Measurements from ENCODE around the gene WWP2. TPM values are rescaled to one million over a fixed set of nuclear protein-coding genes. Genes with fewer than 3 reads are reported as not detected.

WWP2 gene
- total and polyA plus RNA-seq, 2 donors (not counting 3 experiments of a cell fraction or from before 2014, with no cell fraction given): 17.9 to 44.9 TPM

GRCh38 chr16:69838489-69838888, 76.4 kb downstream of the WWP2 start:
- Histone ChIP-seq H3K27me3 (ENCODE audit: control insufficient read depth in 2 of 2, insufficient read depth in 2 of 2, low read length in 2 of 2) (no peaks in the 10 kb centered on the region), H3K27ac (ENCODE audit: insufficient read depth, low read depth, low read length) (no peak overlapping the region), H3K4me2 (ENCODE audit: insufficient read depth, low read length) (no peak overlapping the region), H3K36me3 (ENCODE audit: control insufficient read depth in 2 of 2, extremely low read depth in 1 of 2, insufficient read depth in 2 of 2, low read length in 2 of 2) (peaks cover 0 to 6% of the 10 kb centered on the region in 2 experiments), H3K4me3 (replicated peaks in 1 of 3; ENCODE audit: insufficient read depth in 1 of 3, low read depth in 1 of 3, low read length in 3 of 3) (no peak overlapping the region), H3K9me3 (replicated peaks; ENCODE audit: control insufficient read depth, insufficient read depth, low read length) (no peaks in the 10 kb centered on the region), H3K4me1 (ENCODE audit: control insufficient read depth, extremely low read depth, insufficient read depth, low read length) (peaks cover 5% of the 10 kb centered on the region), H3K79me2 (ENCODE audit: control insufficient read depth, insufficient read depth, low read length) (no peaks in the 10 kb centered on the region), H3K9ac (replicated peaks; ENCODE audit: extremely low read depth, insufficient read depth, low read length) (no peak overlapping the region), H2AFZ (ENCODE audit: low read depth, low read length) (no peak overlapping the region), H3K9me1 (replicated peaks; ENCODE audit: control insufficient read depth, extremely low read depth, insufficient read depth, low read length) (no peaks in the 10 kb centered on the region), H4K20me1 (replicated peaks; ENCODE audit: control insufficient read depth, extremely low read depth, insufficient read depth, low read length) (no peaks in the 10 kb centered on the region)
- POLR2A ChIA-PET: no interaction called here
- CTCF ChIA-PET: interaction anchor here (0.7 to 3.8 kb wide), 5 partner anchors 10 to 91 kb away, joined by 3 to 13 read pairs (median 4); no protein-coding TSS in a partner anchor
- dilution Hi-C loops (cut with MboI; ENCODE audit: extremely low pct_ligation_motif_present, low sequenced_read_pairs): no loop called here
- FAIRE-seq (no peak), DNase-seq (ENCODE audit: low read depth, low spot score) (peak; percentile 75)
- BruUV-seq (replicated peaks): no TSS peak
- intact Hi-C loops (cut with micrococcal nuclease): no loop called here
- TF ChIP-seq CTCF (IDR thresholded peaks at IDR 0.05; ENCODE audit: extremely low read depth in 1 of 2, insufficient read depth in 1 of 2, low read depth in 1 of 2, low read length in 2 of 2) (no peak), MAX (IDR thresholded peaks at IDR 0.05; ENCODE audit: insufficient read depth, insufficient read length) (no peak), POLR2A (IDR thresholded peaks at IDR 0.05; ENCODE audit: low read depth, low read length) (no peak), GATA2 (IDR thresholded peaks at IDR 0.05; ENCODE audit: insufficient read depth, insufficient read length, low read depth, low read length) (no peak), POLR2AphosphoS5 (IDR thresholded peaks at IDR 0.05; ENCODE audit: insufficient read depth, low read depth, low read length) (no peak), FOS (IDR thresholded peaks at IDR 0.05; ENCODE audit: borderline replicate concordance, insufficient read depth, low read length) (no peak), JUN (IDR thresholded peaks at IDR 0.05; ENCODE audit: borderline replicate concordance, insufficient read depth, insufficient read length, low read depth) (no peak), MYC (IDR thresholded peaks at IDR 0.05; ENCODE audit: low read depth, low read length) (no peak), EZH2 (IDR thresholded peaks at IDR 0.05; ENCODE audit: borderline replicate concordance, low read depth, low read length, severe bottlenecking) (no peak)

Measured in endothelial cell of umbilical vein (primary cell).